Upper lobe of left lung (tissue), 6 donors: ENCODE data around the gene CCBE1. TPM values are rescaled to one million over a fixed set of nuclear protein-coding genes. Genes with fewer than 3 reads are reported as not detected.
"Not testable (repeated sequence)": the region's sequence is repeated elsewhere in the genome, so short reads cannot be mapped to it uniquely, and the experiment has no call there.

Experiments used
- ATAC-seq, 2 donors: fragments of 200-7000 bp; cut with Tn5 transposase; one replicate each; pipeline ENCODE4 v1.9.1; 2022; ENCODE audit warnings: mild to moderate bottlenecking in 2 of 2, moderate library complexity in 2 of 2; ENCODE audit not compliant: low FRiP score in 2 of 2
- DNase-seq, 2 donors: peaks; one replicate each; pipeline ENCODE4 v3.0.0-alpha.2; 2019 to 2020
- H3K27ac ChIP-seq, 4 donors: fragments of 200-600 bp; sonication (generic); one replicate each; pipeline ENCODE4 v1.5.1; 2016 to 2019
- H3K27me3 ChIP-seq, 4 donors: fragments of 200-600 bp; sonication (generic); one replicate each; pipeline ENCODE4 v1.5.1; 2017 to 2019
- H3K36me3 ChIP-seq, 4 donors: fragments of 200-600 bp; sonication (generic); one replicate each; pipeline ENCODE4 v1.5.1; 2016 to 2019
- H3K4me1 ChIP-seq, 4 donors: fragments of 200-600 bp; sonication (generic); one replicate each; pipeline ENCODE4 v1.5.1; 2018 to 2019
- H3K4me3 ChIP-seq, 4 donors: fragments of 200-600 bp; sonication (generic); one replicate each; pipeline ENCODE4 v1.5.1; 2017 to 2019; ENCODE audit warnings: mild to moderate bottlenecking in 2 of 4, moderate library complexity in 1 of 4
- H3K9me3 ChIP-seq, 4 donors: fragments of 200-600 bp; sonication (generic); one replicate each; pipeline ENCODE4 v1.5.1; 2018 to 2019
- CTCF ChIP-seq, 6 experiments: fragments of 450-650 bp in 4 of 6; fragments of 200-600 bp in 2 of 6; sonication (generic) in 2 of 6; IDR thresholded peaks; one replicate each; pipeline ENCODE4 v1.5.1; 2016 to 2019; ENCODE audit warnings: antibody characterized with exemption in 6 of 6
- EP300 ChIP-seq, 4 donors: sonication (generic); formaldehyde crosslinking; IDR thresholded peaks; one replicate each; pipeline ENCODE4 v1.5.1; 2017; ENCODE audit warnings: antibody characterized with exemption in 4 of 4, control low read depth in 2 of 4
- POLR2A ChIP-seq, 4 donors: fragments of 450-650 bp; IDR thresholded peaks; one replicate each; pipeline ENCODE4 v1.5.1; 2016 to 2017; ENCODE audit warnings: antibody characterized with exemption in 4 of 4, mild to moderate bottlenecking in 2 of 4
- POLR2AphosphoS5 ChIP-seq, 2 donors: sonication (generic); formaldehyde crosslinking; IDR thresholded peaks; one replicate each; pipeline ENCODE4 v1.5.1; 2017; ENCODE audit warnings: antibody characterized with exemption in 2 of 2
- WGBS, 2 donors: methylation state at CpG; one replicate each; pipeline ENCODE4 v1.1.5; 2017 to 2018; 5-methylcytosine and 5-hydroxymethylcytosine counted together
- total RNA-seq, 6 donors: library from RNA; depleted of rRNA in 4 of 6; stranded (reverse); fragments of >200 nt in 4 of 6; gene quantifications; one replicate each; pipeline versions ENCODE4 v1.1.0 to v1.2.1, GENCODE V29; 2016 to 2021
- donor health status: DM: no; HTN: no; CAD: no; lungs with moderate emphysema.
- donor health status: DM: no; HTN: yes; CAD: no; lungs with severe emphysema.

The CCBE1 gene
- total RNA-seq, 6 donors from 2014 or later = 8.7 to 23.6 (median 12.3) TPM

GRCh38 chr18:59656373-59656887 is 40.8 kb downstream of the CCBE1 start:
- H3K9me3 ChIP-seq = no peaks in the 10 kb centered on the region
- H3K36me3 ChIP-seq = no peaks in the 10 kb centered on the region
- ATAC-seq (no peak), DNase-seq (no peak)
- no peak for TF ChIP-seq CTCF (IDR thresholded peaks at IDR 0.05)
- no peaks in the 10 kb centered on the region for H3K4me1 ChIP-seq
- H3K27me3 ChIP-seq = no peaks in the 10 kb centered on the region
- no peak overlapping the region for H3K27ac ChIP-seq
- 83% methylated on average over 6 of the region's 6 CpGs for WGBS, 2 donors
- H3K4me3 ChIP-seq = no peak overlapping the region

DNA sequence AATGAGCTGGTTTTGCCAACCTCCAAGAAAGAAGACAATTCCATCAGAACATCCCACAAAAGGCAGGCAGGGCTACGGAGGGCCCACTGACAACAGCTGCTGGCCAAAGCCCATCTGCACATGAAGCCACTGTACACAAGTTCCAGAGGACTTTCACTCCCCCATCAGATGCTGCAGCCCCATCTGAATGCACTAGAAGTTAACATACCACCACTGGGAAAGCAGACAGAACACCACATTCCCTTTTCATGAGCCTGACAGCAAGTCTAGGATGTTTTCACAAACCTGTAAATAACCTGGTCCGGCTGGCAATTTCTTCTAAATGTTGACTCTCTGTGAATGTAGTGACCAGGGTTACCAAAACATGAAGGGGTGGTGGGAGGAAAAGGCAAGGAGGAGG is 41.5 kb downstream of the CCBE1 start:
- no peak overlapping the region for H3K27ac ChIP-seq
- H3K9me3 ChIP-seq = no peaks in the 10 kb centered on the region
- H3K4me3 ChIP-seq = no peak overlapping the region
- no peaks in the 10 kb centered on the region for H3K4me1 ChIP-seq
- no peaks in the 10 kb centered on the region for H3K36me3 ChIP-seq
- TF ChIP-seq CTCF (IDR thresholded peaks at IDR 0.05) (no peak), POLR2A (IDR thresholded peaks at IDR 0.05) (no peak)
- WGBS, 2 donors = 57 to 65% methylated on average over 2 of the region's 2 CpGs
- no peaks in the 10 kb centered on the region for H3K27me3 ChIP-seq
- DNase-seq (no peak), ATAC-seq (no peak)

DNA sequence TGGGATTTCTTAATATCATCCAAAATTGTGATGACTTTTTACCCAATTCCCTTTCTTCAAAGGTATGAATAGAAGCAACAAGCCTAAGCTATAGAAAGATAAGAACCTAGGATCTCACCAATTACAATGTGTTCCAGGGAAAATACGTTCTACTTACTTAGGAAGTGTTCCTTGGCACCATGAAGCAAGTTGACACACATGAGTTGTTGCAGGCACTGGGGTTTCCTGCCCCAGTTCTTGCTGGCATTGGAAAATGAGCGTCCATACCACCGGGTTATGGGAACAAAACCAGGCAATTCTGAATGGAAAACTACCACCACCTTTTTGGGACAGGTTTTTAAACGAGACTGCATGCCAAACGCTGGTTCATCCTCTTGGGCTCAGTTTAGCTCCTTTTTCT is 46.2 kb downstream of the CCBE1 start:
- H3K36me3 ChIP-seq = no peaks in the 10 kb centered on the region
- H3K9me3 ChIP-seq = no peaks in the 10 kb centered on the region
- TF ChIP-seq EP300 (IDR thresholded peaks at IDR 0.05) (no peak), POLR2A (IDR thresholded peaks at IDR 0.05) (no peak), POLR2AphosphoS5 (IDR thresholded peaks at IDR 0.05) (no peak), CTCF (IDR thresholded peaks at IDR 0.05) (no peak)
- H3K4me3 ChIP-seq = no peak overlapping the region
- ATAC-seq = no peak
- no peaks in the 10 kb centered on the region for H3K27me3 ChIP-seq
- H3K27ac ChIP-seq = no peak overlapping the region
- no peaks in the 10 kb centered on the region for H3K4me1 ChIP-seq
- DNase-seq = no peak
- WGBS, 2 donors = 80 to 90% methylated on average over 5 of the region's 5 CpGs

DNA sequence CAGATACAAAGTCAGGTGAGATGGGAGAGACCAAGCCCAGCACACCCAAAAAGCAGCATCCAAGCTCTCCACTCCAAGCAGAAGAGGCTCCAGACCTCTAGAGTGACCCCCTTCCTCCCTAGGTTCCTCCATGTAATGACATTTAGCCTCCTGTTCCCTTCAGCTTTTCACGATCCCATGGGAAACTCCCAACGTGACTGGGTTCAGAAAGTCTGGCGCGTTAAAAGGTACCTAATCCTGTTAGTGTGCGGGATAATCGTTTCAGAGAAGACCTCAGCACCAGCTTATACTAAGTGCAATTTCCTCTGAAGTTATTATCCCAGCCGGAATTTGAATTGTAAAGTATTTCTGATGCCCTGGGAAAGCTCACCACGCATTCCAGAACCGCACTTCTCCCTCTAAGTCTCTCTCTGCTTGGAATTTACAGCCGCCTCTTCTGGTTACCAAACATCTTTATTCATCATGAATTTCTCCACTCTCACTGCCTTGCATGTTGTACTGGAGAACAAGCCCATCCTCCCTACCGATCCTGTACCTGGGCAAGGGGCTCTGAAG is 46.9 kb downstream of the CCBE1 start:
- Histone ChIP-seq H3K27ac (no peak overlapping the region), H3K4me3 (no peak overlapping the region), H3K9me3 (no peaks in the 10 kb centered on the region), H3K27me3 (no peaks in the 10 kb centered on the region), H3K36me3 (no peaks in the 10 kb centered on the region), H3K4me1 (no peaks in the 10 kb centered on the region)
- no peak for DNase-seq
- TF ChIP-seq POLR2AphosphoS5 (IDR thresholded peaks at IDR 0.05) = no peak
- TF ChIP-seq POLR2A (IDR thresholded peaks at IDR 0.05) = no peak
- TF ChIP-seq CTCF (IDR thresholded peaks at IDR 0.05) = no peak
- TF ChIP-seq EP300 (IDR thresholded peaks at IDR 0.05) = no peak
- 83 to 85% methylated on average over 11 of the region's 11 CpGs for WGBS, 2 donors
- no peak for ATAC-seq

DNA sequence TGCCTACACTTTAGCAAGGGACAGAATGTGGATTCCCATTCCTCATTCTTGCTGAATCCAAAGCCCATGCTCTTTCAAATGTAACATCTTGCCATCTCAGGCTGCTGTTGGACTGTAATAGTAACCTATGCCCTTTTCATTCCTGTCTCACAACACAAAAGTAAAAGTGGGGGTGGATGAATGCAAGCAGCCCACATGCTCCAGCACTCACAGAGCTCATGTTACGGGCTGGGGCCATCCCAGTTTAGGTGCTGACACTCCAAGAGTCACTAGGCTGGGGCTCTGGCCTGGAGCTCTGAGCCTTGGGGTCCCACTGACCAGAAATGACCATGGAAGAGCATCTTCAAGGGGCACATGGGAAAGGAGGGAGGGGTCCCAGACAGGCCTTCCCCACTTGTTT is 47.6 kb downstream of the CCBE1 start:
- 67 to 76% methylated on average over 1 of the region's 1 CpG for WGBS, 2 donors
- DNase-seq (no peak), ATAC-seq (no peak)
- no peak overlapping the region for H3K4me3 ChIP-seq
- no peaks in the 10 kb centered on the region for H3K4me1 ChIP-seq
- TF ChIP-seq POLR2AphosphoS5 (IDR thresholded peaks at IDR 0.05) (no peak), CTCF (IDR thresholded peaks at IDR 0.05) (no peak), EP300 (IDR thresholded peaks at IDR 0.05) (no peak), POLR2A (IDR thresholded peaks at IDR 0.05) (no peak)
- H3K9me3 ChIP-seq = no peaks in the 10 kb centered on the region
- H3K27me3 ChIP-seq = no peaks in the 10 kb centered on the region
- no peak overlapping the region for H3K27ac ChIP-seq
- H3K36me3 ChIP-seq = no peaks in the 10 kb centered on the region

- ATAC-seq, H3K36me3 ChIP-seq, H3K27ac ChIP-seq, H3K27me3 ChIP-seq, H3K4me3 ChIP-seq, H3K4me1 ChIP-seq, H3K9me3 ChIP-seq, DNase-seq: not testable (repeated sequence)
- WGBS, 2 donors = 88 to 89% methylated on average over 10 of the region's 10 CpGs
Observed at GRCh38 chr18:59648469-59648868, 48.8 kb downstream of the CCBE1 start.
